ENCODE measurements around the gene CBX7. TPM values are rescaled to one million over a fixed set of nuclear protein-coding genes. Genes with fewer than 3 reads are reported as not detected.

Gene CBX7
- polyA plus RNA-seq, 6 donors from 2014 or later: 9.9 to 38.5 (median 21.7) TPM

DNA sequence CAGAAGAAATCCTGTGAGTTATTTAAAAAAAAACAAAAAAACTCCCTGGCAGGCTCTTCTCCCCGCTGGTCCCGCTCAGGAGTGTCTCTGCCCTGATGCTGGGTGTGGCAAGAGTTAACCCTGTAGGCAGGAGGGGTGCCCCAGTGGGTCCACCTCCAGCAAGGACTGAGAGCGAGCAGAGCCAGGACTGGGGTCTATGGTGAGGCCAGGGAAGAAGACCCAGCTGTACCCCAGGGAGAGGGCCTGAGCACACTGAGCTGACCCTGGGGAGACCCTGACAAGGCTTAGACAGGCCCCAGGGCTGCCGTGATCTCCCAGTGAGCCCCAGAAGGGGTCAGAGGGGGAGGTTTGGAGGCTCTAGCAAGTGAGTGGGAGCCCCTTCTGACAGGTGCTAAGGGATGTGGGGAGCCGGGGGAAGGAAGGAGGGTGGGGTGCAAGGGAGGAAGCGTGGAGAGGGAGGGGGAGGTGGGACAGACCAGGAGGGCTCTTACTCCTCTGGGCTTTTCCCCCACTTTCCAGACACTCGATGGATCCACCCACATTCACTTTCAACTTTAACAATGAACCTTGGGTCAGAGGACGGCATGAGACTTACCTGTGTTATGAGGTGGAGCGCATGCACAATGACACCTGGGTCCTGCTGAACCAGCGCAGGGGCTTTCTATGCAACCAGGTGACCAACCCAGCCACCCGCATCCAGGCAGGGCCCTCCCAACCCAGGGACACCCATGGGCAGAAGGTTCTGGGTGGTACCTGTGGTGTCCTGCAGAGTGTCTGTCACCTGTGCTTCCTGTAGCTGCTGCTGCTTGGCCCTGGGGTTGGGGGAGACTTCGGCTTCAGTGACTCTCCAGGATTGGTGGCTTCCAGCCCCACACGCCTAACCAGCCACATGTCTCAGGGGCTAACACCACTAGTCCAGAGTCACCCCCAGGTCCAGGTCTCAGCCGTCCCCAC is 69.0 kb downstream of the CBX7 start:
- H3K9me3 Mint-ChIP-seq: no peaks in the 10 kb centered on the region
- no peak for ATAC-seq (ENCODE audit: low read depth in 2 of 2)
- no peak overlapping the region for H3K4me3 Mint-ChIP-seq
- H3K27me3 Mint-ChIP-seq: no peaks in the 10 kb centered on the region
- H3K4me1 Mint-ChIP-seq: peaks cover 31 to 46% (median 36%) of the 10 kb centered on the region in 3 donors
- peak overlapping the region in 5 of 6 donors; percentile 23 to 65 (median 36) for H3K27ac Mint-ChIP-seq
- DNase-seq: no peak
- peaks cover 11 to 20% of the 10 kb centered on the region in 2 donors for H3K36me3 Mint-ChIP-seq

DNA sequence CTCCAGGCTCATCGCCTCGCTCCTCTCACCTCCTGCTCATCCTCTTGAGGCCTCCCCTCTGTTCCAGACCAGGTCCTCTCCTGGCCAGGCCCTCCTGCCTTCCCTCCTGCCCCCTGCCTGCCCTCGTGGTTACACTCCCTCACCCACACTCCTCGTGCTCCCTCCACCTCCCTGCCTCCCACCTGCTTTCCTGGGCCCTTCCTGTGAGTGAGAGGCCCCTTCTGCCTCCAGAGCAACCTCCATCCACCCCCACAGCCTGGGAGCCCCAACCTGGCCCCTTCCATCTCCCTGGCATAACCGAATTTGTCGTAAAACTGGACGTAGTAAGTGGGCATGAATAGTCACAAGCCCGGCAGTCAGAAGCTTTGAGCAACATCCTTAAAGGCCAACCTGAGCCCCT is 70.9 kb downstream of the CBX7 start:
- Mint-ChIP-seq H3K27me3 (no peaks in the 10 kb centered on the region), H3K9me3 (no peaks in the 10 kb centered on the region), H3K36me3 (peaks cover 11 to 18% of the 10 kb centered on the region in 2 donors), H3K4me3 (peak overlapping the region in 4 of 8 donors; percentile 45 to 75 (median 57)), H3K4me1 (peaks cover 31 to 51% (median 49%) of the 10 kb centered on the region in 3 donors), H3K27ac (peak overlapping the region in 4 of 6 donors; percentile 18 to 98 (median 67))
- DNase-seq (no peak), ATAC-seq (ENCODE audit: low read depth in 2 of 2) (no peak)

DNA sequence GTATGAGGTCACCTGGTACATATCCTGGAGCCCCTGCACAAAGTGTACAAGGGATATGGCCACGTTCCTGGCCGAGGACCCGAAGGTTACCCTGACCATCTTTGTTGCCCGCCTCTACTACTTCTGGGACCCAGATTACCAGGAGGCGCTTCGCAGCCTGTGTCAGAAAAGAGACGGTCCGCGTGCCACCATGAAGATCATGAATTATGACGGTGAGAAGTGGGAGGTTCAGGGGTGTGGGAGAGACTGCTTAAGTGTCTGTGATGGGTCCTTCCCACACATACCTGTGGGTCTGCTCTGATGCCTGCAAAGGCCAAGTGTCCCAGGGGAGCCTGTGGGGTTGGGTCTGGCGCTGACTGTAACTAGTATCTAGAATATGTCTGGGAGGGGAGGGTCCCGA is 71.5 kb downstream of the CBX7 start:
- DNase-seq (no peak), ATAC-seq (ENCODE audit: low read depth in 2 of 2) (no peak)
- peak overlapping the region in 5 of 8 donors; percentile 21 to 86 (median 45) for H3K4me3 Mint-ChIP-seq
- H3K4me1 Mint-ChIP-seq: peaks cover 36 to 54% (median 51%) of the 10 kb centered on the region in 3 donors
- no peaks in the 10 kb centered on the region for H3K27me3 Mint-ChIP-seq
- H3K27ac Mint-ChIP-seq: peak overlapping the region in 5 of 6 donors; percentile 43 to 98 (median 94)
- H3K9me3 Mint-ChIP-seq: no peaks in the 10 kb centered on the region
- peaks cover 11 to 13% of the 10 kb centered on the region in 2 donors for H3K36me3 Mint-ChIP-seq

Other genes starting within 250 kb of the CBX7 start
- 1 to 10 TPM in 1 of 6 donors, under 1 TPM in 2, not detected in 3; 0.29 to 2.8 (median 0.40) TPM for gene APOBEC3A, start 195.1 kb downstream of the CBX7 start, polyA plus RNA-seq (ENCODE audit: low read depth in 6 of 6)
- 1 to 10 TPM in 2 of 6 donors, under 1 TPM in 3, not detected in 1; 0.44 to 1.5 (median 0.56) TPM for gene APOBEC3B, start 170.3 kb downstream of the CBX7 start, polyA plus RNA-seq (ENCODE audit: low read depth in 6 of 6)
- gene APOBEC3C, start 138.4 kb downstream of the CBX7 start, polyA plus RNA-seq (ENCODE audit: low read depth in 6 of 6): 100 to 1,000 TPM; 296 to 326 (median 316) TPM
- 10 to 100 TPM; 10.4 to 33.9 (median 20.4) TPM for gene APOBEC3D, start 131.6 kb downstream of the CBX7 start, polyA plus RNA-seq (ENCODE audit: low read depth in 6 of 6)
- gene APOBEC3F, start 111.8 kb downstream of the CBX7 start, polyA plus RNA-seq (ENCODE audit: low read depth in 6 of 6): 10 to 100 TPM; 32.0 to 56.2 (median 36.4) TPM
- gene APOBEC3G, start 75.4 kb downstream of the CBX7 start, polyA plus RNA-seq (ENCODE audit: low read depth in 6 of 6): 100 to 1,000 TPM in 4 of 6 donors, 10 to 100 TPM in 2; 87.2 to 136 (median 120) TPM
- gene APOBEC3H, start 55.4 kb downstream of the CBX7 start, polyA plus RNA-seq (ENCODE audit: low read depth in 6 of 6): 1 to 10 TPM in 1 of 6 donors, under 1 TPM in 1, not detected in 4; 0.77 to 1.2 TPM
- gene PDGFB, start 92.3 kb upstream of the CBX7 start, polyA plus RNA-seq (ENCODE audit: low read depth in 6 of 6): not detected
- 1,000 to 10,000 TPM; 2,656 to 3,743 (median 2,840) TPM for gene RPL3, start 166.9 kb upstream of the CBX7 start, polyA plus RNA-seq (ENCODE audit: low read depth in 6 of 6)
- 10 to 100 TPM in 1 of 6 donors, 1 to 10 TPM in 5; 2.6 to 11.9 (median 4.6) TPM for gene SYNGR1, start 197.3 kb upstream of the CBX7 start, polyA plus RNA-seq (ENCODE audit: low read depth in 6 of 6)
- gene TAB1, start 247.1 kb upstream of the CBX7 start, polyA plus RNA-seq (ENCODE audit: low read depth in 6 of 6): 1 to 10 TPM; 1.7 to 5.0 (median 3.2) TPM